Neuronal stem cell (in vitro differentiated cells): Measurements from ENCODE around the gene ASPM.

ENCODE experiments used
- DNase-seq: peaks from one replicate; pipeline ENCODE4 v3.0.0-alpha.2; 2013; ENCODE audit warnings: low spot score
- H2AFZ ChIP-seq: one replicate; pipeline ENCODE4 v1.6.1; 2013; ENCODE audit warnings: mild to moderate bottlenecking, low read length, inconsistent platforms
- H2AK5ac ChIP-seq: 2 replicates; pipeline ENCODE4 v1.6.1; 2013; ENCODE audit warnings: low read depth, mild to moderate bottlenecking, inconsistent platforms, low read length, moderate library complexity, mixed read lengths
- H2BK120ac ChIP-seq: 2 replicates; pipeline ENCODE4 v1.6.1; 2013; ENCODE audit warnings: low read depth, mild to moderate bottlenecking, inconsistent platforms, low read length, moderate library complexity, mixed read lengths
- H2BK12ac ChIP-seq: one replicate; pipeline ENCODE4 v1.6.1; 2013; ENCODE audit warnings: low read length, inconsistent platforms
- H2BK15ac ChIP-seq: 2 replicates; pipeline ENCODE4 v1.6.1; 2013; ENCODE audit warnings: mild to moderate bottlenecking, low read length, inconsistent platforms, mixed read lengths
- H2BK5ac ChIP-seq: one replicate; pipeline ENCODE4 v1.6.1; 2013; ENCODE audit warnings: inconsistent platforms, mild to moderate bottlenecking, low read length, moderate library complexity
- H3K14ac ChIP-seq: one replicate; pipeline ENCODE4 v1.6.1; 2013; ENCODE audit warnings: low read length, inconsistent platforms
- H3K18ac ChIP-seq: 2 replicates; pipeline ENCODE4 v1.6.1; 2013; ENCODE audit warnings: low read length, inconsistent platforms
- H3K23ac ChIP-seq: 2 replicates; pipeline ENCODE4 v1.6.1; 2013; ENCODE audit warnings: low read depth, mild to moderate bottlenecking, mixed read lengths, low read length, inconsistent platforms; ENCODE audit not compliant: poor library complexity
- H3K27ac ChIP-seq: replicated peaks from 3 replicates; pipeline ENCODE4 v1.5.1; 2013; ENCODE audit warnings: low read length, inconsistent platforms
- H3K27me3 ChIP-seq, 3 experiments: 2 replicates each; pipeline ENCODE4 v1.6.1; 2013; ENCODE audit warnings: low read length in 3 of 3, mild to moderate bottlenecking in 2 of 3, inconsistent platforms in 1 of 3, low read depth in 1 of 3, mixed read lengths in 1 of 3, moderate library complexity in 1 of 3; ENCODE audit not compliant: control insufficient read depth in 3 of 3, insufficient read depth in 3 of 3
- H3K36me3 ChIP-seq, 2 donors: replicated peaks in 1 of 2; 2 replicates each; pipeline ENCODE4 v1.6.1; 2013; ENCODE audit warnings: low read length in 2 of 2; ENCODE audit not compliant: control insufficient read depth in 2 of 2, insufficient read depth in 2 of 2
- H3K4ac ChIP-seq: 2 replicates; pipeline ENCODE4 v1.6.1; 2013; ENCODE audit warnings: inconsistent platforms, mild to moderate bottlenecking, low read length, moderate library complexity
- H3K4me1 ChIP-seq, 2 donors: 1 replicate in 1 of 2; 2 replicates in 1 of 2; pipeline ENCODE4 v1.6.1; 2013; ENCODE audit warnings: low read length in 2 of 2, low read depth in 1 of 2; ENCODE audit not compliant: control insufficient read depth in 2 of 2, insufficient read depth in 1 of 2
- H3K4me2 ChIP-seq: one replicate; pipeline ENCODE4 v1.6.1; 2013; ENCODE audit warnings: mild to moderate bottlenecking, low read length, inconsistent platforms; ENCODE audit not compliant: insufficient read depth, poor library complexity, severe bottlenecking
- H3K4me3 ChIP-seq, 2 donors: 2 replicates each; pipeline ENCODE4 v1.5.1; 2013; ENCODE audit warnings: low read length in 2 of 2, mild to moderate bottlenecking in 2 of 2, inconsistent platforms in 1 of 2, moderate library complexity in 1 of 2
- H3K79me1 ChIP-seq: one replicate; pipeline ENCODE4 v1.6.1; 2013; ENCODE audit warnings: low read depth, mild to moderate bottlenecking, inconsistent platforms, low read length, moderate library complexity
- H3K9ac ChIP-seq: one replicate; pipeline ENCODE4 v1.6.1; 2013; ENCODE audit warnings: mild to moderate bottlenecking, low read depth, low read length, inconsistent platforms; ENCODE audit not compliant: poor library complexity
- H3K9me3 ChIP-seq, 2 donors: replicated peaks in 1 of 2; 2 replicates each; pipeline versions ENCODE3 to v1.6.1; 2013; ENCODE audit warnings: low read length in 2 of 2, mild to moderate bottlenecking in 2 of 2, inconsistent platforms in 1 of 2, low read depth in 1 of 2, mixed read lengths in 1 of 2, moderate library complexity in 1 of 2; ENCODE audit not compliant: control insufficient read depth in 2 of 2, insufficient read depth in 1 of 2
- H4K8ac ChIP-seq: one replicate; pipeline ENCODE4 v1.6.1; 2013; ENCODE audit warnings: low read depth, mild to moderate bottlenecking, inconsistent platforms, low read length, moderate library complexity
- H4K91ac ChIP-seq: one replicate; pipeline ENCODE4 v1.6.1; 2013; ENCODE audit warnings: low read length, low read depth, mild to moderate bottlenecking, inconsistent platforms; ENCODE audit not compliant: poor library complexity
- WGBS, 2 donors: extraction: QIAGEN DNeasy Blood & Tissue Kit; methylation state at CpG; one replicate each; pipeline ENCODE4 v1.1.7; 2013; ENCODE audit warnings: missing lambda C conversion rate in 2 of 2, mixed read lengths in 1 of 2; ENCODE audit not compliant: insufficient read length in 2 of 2, insufficient replicate concordance in 1 of 2; ENCODE audit errors: extremely low coverage in 2 of 2; 5-methylcytosine and 5-hydroxymethylcytosine counted together

Gene ASPM

GRCh38 chr1:197083474-197083873, 63.0 kb downstream of the ASPM start:
- Histone ChIP-seq H3K23ac (no peak overlapping the region), H2AFZ (no peak overlapping the region), H3K4me2 (no peak overlapping the region), H2BK15ac (no peak overlapping the region), H3K27me3 (no peaks in the 10 kb centered on the region), H2BK5ac (no peak overlapping the region), H3K79me1 (no peaks in the 10 kb centered on the region), H3K4me3 (no peak overlapping the region), H4K8ac (no peak overlapping the region), H3K36me3 (peaks cover 19 to 71% of the 10 kb centered on the region in 2 donors), H2BK120ac (no peak overlapping the region), H2BK12ac (no peak overlapping the region), H3K18ac (no peak overlapping the region), H3K27ac (no peak overlapping the region), H3K9ac (no peak overlapping the region), H3K9me3 (peaks cover 15 to 58% of the 10 kb centered on the region in 2 donors), H3K14ac (no peak overlapping the region), H3K4me1 (no peaks in the 10 kb centered on the region), H3K4ac (no peak overlapping the region), H2AK5ac (no peak overlapping the region), H4K91ac (no peak overlapping the region)
- DNase-seq: no peak

GRCh38 chr1:197081117-197081753, 65.2 kb downstream of the ASPM start:
- DNase-seq: no peak
- Histone ChIP-seq H2AFZ (no peak overlapping the region), H3K9ac (no peak overlapping the region), H3K4me2 (no peak overlapping the region), H2BK12ac (no peak overlapping the region), H3K9me3 (peaks cover 15 to 58% of the 10 kb centered on the region in 2 donors), H3K18ac (no peak overlapping the region), H4K8ac (no peak overlapping the region), H3K23ac (no peak overlapping the region), H3K27me3 (no peaks in the 10 kb centered on the region), H3K36me3 (peaks cover 15 to 48% of the 10 kb centered on the region in 2 donors), H2BK15ac (no peak overlapping the region), H3K14ac (no peak overlapping the region), H2BK120ac (no peak overlapping the region), H2BK5ac (no peak overlapping the region), H3K4me1 (no peaks in the 10 kb centered on the region), H2AK5ac (no peak overlapping the region), H3K4me3 (no peak overlapping the region), H3K27ac (no peak overlapping the region), H3K4ac (no peak overlapping the region), H3K79me1 (no peaks in the 10 kb centered on the region), H4K91ac (no peak overlapping the region)
- no CpG with 5 or more reads among the region's 5 CpGs for WGBS, 2 donors

GRCh38 chr1:197080323-197080722, 66.1 kb downstream of the ASPM start:
- DNase-seq: no peak
- Histone ChIP-seq H3K9ac (no peak overlapping the region), H3K9me3 (peaks cover 15 to 48% of the 10 kb centered on the region in 2 donors), H3K23ac (no peak overlapping the region), H2AFZ (no peak overlapping the region), H3K27ac (no peak overlapping the region), H3K4ac (no peak overlapping the region), H2BK120ac (no peak overlapping the region), H3K36me3 (peaks cover 15 to 39% of the 10 kb centered on the region in 2 donors), H4K8ac (no peak overlapping the region), H3K27me3 (no peaks in the 10 kb centered on the region), H3K4me3 (no peak overlapping the region), H2AK5ac (no peak overlapping the region), H3K79me1 (no peaks in the 10 kb centered on the region), H2BK5ac (no peak overlapping the region), H3K4me1 (no peaks in the 10 kb centered on the region), H4K91ac (no peak overlapping the region), H3K18ac (no peak overlapping the region), H3K4me2 (no peak overlapping the region), H2BK12ac (no peak overlapping the region), H2BK15ac (no peak overlapping the region), H3K14ac (no peak overlapping the region)
- WGBS, 2 donors: no CpG with 5 or more reads among the region's 2 CpGs

- Histone ChIP-seq H3K9ac (no peak overlapping the region), H4K91ac (no peak overlapping the region), H4K8ac (no peak overlapping the region), H2AK5ac (no peak overlapping the region), H3K4ac (no peak overlapping the region), H2BK15ac (no peak overlapping the region), H3K4me3 (no peak overlapping the region), H3K4me2 (no peak overlapping the region), H2BK5ac (no peak overlapping the region), H3K9me3 (peaks cover 5 to 11% of the 10 kb centered on the region in 2 donors), H3K14ac (no peak overlapping the region), H3K4me1 (no peaks in the 10 kb centered on the region), H2BK120ac (no peak overlapping the region), H3K23ac (no peak overlapping the region), H3K36me3 (peaks cover 0 to 2% of the 10 kb centered on the region in 2 donors), H3K27ac (no peak overlapping the region), H2AFZ (no peak overlapping the region), H3K27me3 (no peaks in the 10 kb centered on the region), H3K79me1 (no peaks in the 10 kb centered on the region), H3K18ac (no peak overlapping the region), H2BK12ac (no peak overlapping the region)
- 100% methylated on average over 1 of the region's 1 CpG for WGBS, 2 donors
- DNase-seq: no peak
Measured at GRCh38 chr1:197076585-197076984, 69.9 kb downstream of the ASPM start.
